RWPE2 (cell line): ENCODE data around the gene ADAMTS13.

Source experiments
- ATAC-seq: fragments of 200-7000 bp; cut with Tn5 transposase; 3 replicates; pipeline ENCODE4 v1.9.1; 2021; ENCODE audit warnings: low read depth
- DNase-seq: peaks from one replicate; pipeline ENCODE4 v3.0.0-alpha.2; 2020; ENCODE audit warnings: low spot score
- H3K27ac ChIP-seq: fragments of 450-650 bp; 2 replicates; pipeline ENCODE4 v1.5.1; 2017; ENCODE audit warnings: mild to moderate bottlenecking; ENCODE audit not compliant: poor library complexity, severe bottlenecking
- H3K27me3 ChIP-seq: fragments of 250-450 bp; sonication (Bioruptor Pico); 2 replicates; pipeline ENCODE4 v1.5.1; 2021; ENCODE audit warnings: mild to moderate bottlenecking, moderate library complexity; ENCODE audit not compliant: insufficient read depth, poor library complexity, severe bottlenecking
- H3K36me3 ChIP-seq: fragments of 250-450 bp; sonication (Bioruptor Pico); 2 replicates; pipeline ENCODE4 v1.5.1; 2020; ENCODE audit warnings: low read depth, mild to moderate bottlenecking, moderate library complexity
- H3K4me1 ChIP-seq: fragments of 250-450 bp; sonication (Bioruptor Pico); 2 replicates; pipeline ENCODE4 v1.5.1; 2021; ENCODE audit warnings: mild to moderate bottlenecking, moderate library complexity; ENCODE audit not compliant: insufficient read depth, poor library complexity, severe bottlenecking
- H3K4me3 ChIP-seq: fragments of 250-450 bp; sonication (Bioruptor Pico); 2 replicates; pipeline ENCODE4 v1.5.1; 2021; ENCODE audit warnings: mild to moderate bottlenecking, moderate library complexity; ENCODE audit not compliant: severe bottlenecking
- H3K9me3 ChIP-seq: fragments of 250-450 bp; sonication (Bioruptor Pico); 2 replicates; pipeline ENCODE4 v1.5.1; 2021; ENCODE audit warnings: mild to moderate bottlenecking, moderate library complexity; ENCODE audit not compliant: severe bottlenecking
- TF ChIP-seq, protein P1 (sequence below): fragments of 450-650 bp; IDR thresholded peaks from one replicate; pipeline ENCODE4 v1.5.1; 2017; ENCODE audit warnings: mild to moderate bottlenecking, moderate library complexity; ENCODE audit not compliant: poor library complexity, severe bottlenecking

ADAMTS13 gene

DNA sequence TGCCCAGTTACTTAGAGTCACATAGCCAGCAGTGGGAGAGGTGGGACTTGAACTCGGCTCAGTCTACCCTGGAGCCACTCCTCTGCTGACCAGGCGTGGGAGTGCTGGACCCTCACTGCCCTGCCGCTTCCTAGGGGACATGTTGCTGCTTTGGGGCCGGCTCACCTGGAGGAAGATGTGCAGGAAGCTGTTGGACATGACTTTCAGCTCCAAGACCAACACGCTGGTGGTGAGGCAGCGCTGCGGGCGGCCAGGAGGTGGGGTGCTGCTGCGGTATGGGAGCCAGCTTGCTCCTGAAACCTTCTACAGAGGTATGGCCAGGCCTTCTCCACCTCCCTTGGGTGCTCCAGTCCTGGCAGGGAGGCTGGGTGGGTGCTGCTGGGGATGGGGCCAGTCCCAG, 34.2 kb downstream of the ADAMTS13 start:
- Histone ChIP-seq H3K9me3 (no peaks in the 10 kb centered on the region), H3K4me1 (peaks cover 3% of the 10 kb centered on the region), H3K27me3 (no peaks in the 10 kb centered on the region), H3K4me3 (no peak overlapping the region), H3K27ac (no peak overlapping the region), H3K36me3 (no peaks in the 10 kb centered on the region)
- ATAC-seq (no peak), DNase-seq (no peak)
- TF ChIP-seq, protein P1, sequence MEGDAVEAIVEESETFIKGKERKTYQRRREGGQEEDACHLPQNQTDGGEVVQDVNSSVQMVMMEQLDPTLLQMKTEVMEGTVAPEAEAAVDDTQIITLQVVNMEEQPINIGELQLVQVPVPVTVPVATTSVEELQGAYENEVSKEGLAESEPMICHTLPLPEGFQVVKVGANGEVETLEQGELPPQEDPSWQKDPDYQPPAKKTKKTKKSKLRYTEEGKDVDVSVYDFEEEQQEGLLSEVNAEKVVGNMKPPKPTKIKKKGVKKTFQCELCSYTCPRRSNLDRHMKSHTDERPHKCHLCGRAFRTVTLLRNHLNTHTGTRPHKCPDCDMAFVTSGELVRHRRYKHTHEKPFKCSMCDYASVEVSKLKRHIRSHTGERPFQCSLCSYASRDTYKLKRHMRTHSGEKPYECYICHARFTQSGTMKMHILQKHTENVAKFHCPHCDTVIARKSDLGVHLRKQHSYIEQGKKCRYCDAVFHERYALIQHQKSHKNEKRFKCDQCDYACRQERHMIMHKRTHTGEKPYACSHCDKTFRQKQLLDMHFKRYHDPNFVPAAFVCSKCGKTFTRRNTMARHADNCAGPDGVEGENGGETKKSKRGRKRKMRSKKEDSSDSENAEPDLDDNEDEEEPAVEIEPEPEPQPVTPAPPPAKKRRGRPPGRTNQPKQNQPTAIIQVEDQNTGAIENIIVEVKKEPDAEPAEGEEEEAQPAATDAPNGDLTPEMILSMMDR: no peak

DNA sequence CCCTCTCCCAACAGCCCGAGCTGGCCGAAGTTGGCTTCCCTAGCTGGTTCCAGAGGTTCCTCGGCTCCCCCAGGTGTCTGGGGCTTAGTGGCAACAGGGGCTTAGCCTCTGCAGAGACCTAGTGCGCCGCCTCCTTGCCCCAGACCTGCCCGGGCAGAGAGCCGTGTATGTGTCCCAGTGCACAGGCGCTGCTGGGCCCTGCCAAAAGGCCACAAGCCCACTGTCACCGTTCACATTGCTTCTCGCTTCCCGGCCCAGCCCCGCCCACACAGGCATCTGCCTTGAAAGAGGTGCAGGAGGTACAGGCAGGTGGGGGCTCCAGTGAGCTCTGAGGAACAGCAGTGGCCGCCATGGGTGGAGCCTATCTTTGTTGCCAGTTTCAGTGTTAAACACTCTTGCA, 35.1 kb downstream of the ADAMTS13 start:
- no peak overlapping the region for H3K4me3 ChIP-seq
- H3K27me3 ChIP-seq: no peaks in the 10 kb centered on the region
- ATAC-seq: no peak
- no peaks in the 10 kb centered on the region for H3K9me3 ChIP-seq
- TF ChIP-seq, protein P1: no peak
- no peak for DNase-seq
- no peaks in the 10 kb centered on the region for H3K36me3 ChIP-seq
- H3K4me1 ChIP-seq: peaks cover 3% of the 10 kb centered on the region
- no peak overlapping the region for H3K27ac ChIP-seq

DNA sequence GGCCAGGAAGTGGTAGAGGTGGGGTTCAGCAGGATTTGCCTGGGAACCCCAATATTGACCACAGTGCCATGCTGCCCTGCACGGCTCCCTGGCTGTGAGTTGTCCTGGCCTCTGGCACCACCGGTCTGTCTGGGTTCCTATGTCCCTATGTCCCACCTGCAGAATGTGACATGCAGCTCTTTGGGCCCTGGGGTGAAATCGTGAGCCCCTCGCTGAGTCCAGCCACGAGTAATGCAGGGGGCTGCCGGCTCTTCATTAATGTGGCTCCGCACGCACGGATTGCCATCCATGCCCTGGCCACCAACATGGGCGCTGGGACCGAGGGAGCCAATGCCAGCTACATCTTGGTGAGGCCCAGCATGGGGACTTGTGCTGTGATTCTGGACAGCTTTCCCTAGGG, 35.6 kb downstream of the ADAMTS13 start:
- no peaks in the 10 kb centered on the region for H3K36me3 ChIP-seq
- H3K4me3 ChIP-seq: no peak overlapping the region
- H3K27me3 ChIP-seq: no peaks in the 10 kb centered on the region
- no peaks in the 10 kb centered on the region for H3K9me3 ChIP-seq
- DNase-seq: no peak
- peaks cover 3% of the 10 kb centered on the region for H3K4me1 ChIP-seq
- TF ChIP-seq, protein P1: no peak
- no peak overlapping the region for H3K27ac ChIP-seq
- no peak for ATAC-seq

DNA sequence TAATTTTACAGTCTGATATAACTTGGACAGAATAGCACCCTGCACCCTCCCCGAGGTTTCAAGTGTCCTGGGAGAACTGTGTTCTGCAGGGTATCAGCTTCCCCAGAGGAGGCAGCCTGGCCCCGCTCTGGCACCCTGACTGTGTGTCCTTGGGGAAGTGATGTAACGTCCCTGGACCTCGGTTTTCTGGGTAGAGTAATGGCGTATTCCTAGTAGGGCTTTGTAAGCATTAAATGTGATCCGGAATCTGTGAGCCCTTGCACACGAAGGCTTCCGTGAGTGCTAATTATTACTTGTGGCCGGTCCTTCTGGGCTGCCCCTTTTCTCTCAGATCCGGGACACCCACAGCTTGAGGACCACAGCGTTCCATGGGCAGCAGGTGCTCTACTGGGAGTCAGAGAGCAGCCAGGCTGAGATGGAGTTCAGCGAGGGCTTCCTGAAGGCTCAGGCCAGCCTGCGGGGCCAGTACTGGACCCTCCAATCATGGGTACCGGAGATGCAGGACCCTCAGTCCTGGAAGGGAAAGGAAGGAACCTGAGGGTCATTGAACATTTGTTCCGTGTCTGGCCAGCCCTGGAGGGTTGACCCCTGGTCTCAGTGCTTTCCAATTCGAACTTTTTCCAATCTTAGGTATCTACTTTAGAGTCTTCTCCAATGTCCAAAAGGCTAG, 36.6 kb downstream of the ADAMTS13 start:
- H3K4me3 ChIP-seq: peak overlapping the region; percentile 71
- H3K4me1 ChIP-seq: peaks cover 3% of the 10 kb centered on the region
- TF ChIP-seq, protein P1: no peak
- no peak overlapping the region for H3K27ac ChIP-seq
- ATAC-seq: no peak
- H3K9me3 ChIP-seq: no peaks in the 10 kb centered on the region
- no peak for DNase-seq
- no peaks in the 10 kb centered on the region for H3K27me3 ChIP-seq
- no peaks in the 10 kb centered on the region for H3K36me3 ChIP-seq
